Activated CD4-positive, alpha-beta T cell treated with anti-CD3 and anti-CD28 coated beads, Interleukin-2, amount 50 U/mL, for 4 hours (primary cell): Measurements from ENCODE around the gene CCDC92B.
"Not testable (repeated sequence)": the region's sequence is repeated elsewhere in the genome, so short reads cannot be mapped to it uniquely, and the experiment has no call there.

Experiments used
- DNase-seq, 2 experiments: peaks; one replicate each; pipeline ENCODE4 v3.0.0-alpha.2; 2020

The CCDC92B gene

DNA sequence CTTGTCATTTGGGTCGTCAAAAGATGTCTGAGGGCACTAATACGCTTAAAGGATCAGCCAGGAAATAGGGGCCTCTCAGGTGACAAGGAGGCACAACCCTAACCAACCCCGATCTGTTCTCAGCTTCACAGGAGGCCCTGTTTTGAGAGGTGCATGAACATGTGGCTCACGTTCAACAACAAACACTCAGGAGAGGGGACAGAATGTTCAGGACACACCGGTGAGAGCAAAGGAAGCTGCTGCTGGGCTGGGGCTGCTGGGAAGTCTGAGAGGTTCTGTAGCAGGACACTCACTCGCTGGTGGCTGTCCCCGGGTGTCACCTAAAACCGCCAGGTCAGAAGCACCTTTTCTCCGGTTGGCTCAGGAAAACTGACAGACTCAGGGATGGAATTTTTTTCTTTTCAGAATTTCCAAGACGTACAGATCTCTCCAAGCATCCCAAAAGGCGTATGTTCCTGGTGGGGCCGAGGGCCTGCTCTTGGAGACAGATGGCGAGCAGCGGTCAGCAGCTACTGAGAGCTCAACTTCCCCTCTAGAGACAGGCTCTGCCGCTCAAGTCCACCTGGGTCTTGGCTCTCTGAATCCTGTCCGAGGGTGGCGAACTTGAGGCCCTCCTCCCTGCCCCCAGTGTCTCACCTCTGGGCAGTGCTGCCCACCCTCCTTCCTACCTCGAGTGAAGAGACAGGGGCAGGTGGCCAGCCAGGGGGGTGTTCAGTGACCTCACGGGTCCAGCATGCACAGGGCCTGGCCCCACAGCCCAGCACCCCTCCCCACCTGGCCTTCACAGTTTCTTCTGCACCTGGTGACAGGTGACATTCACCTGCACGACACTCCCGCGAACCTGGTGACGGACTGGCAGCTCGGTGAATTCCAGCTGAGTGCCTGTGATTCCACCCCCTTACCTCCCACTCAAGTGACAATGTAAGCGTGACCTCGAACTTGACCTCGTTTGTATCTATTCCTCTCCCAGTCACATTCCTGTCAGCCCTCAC lies 60.8 kb downstream of the CCDC92B start:
- no peak for DNase-seq

DNA sequence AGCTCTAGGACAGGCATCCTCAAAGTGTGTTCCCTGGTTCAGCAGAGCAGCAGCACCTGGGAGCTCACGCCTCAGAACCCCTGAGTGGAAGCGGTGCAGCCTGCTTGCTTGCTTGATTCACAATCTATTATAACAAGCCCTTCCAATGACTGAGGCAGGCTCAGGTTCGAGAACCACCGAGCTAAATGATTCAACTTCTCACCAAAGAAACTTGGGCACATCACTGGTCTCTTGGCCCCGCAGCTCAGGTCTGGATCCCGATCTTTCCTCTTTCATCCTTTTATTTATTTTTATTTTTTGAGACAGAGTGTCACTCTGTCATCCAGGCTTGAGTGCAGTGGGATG lies 62.4 kb downstream of the CCDC92B start:
- DNase-seq, result no peak

DNA sequence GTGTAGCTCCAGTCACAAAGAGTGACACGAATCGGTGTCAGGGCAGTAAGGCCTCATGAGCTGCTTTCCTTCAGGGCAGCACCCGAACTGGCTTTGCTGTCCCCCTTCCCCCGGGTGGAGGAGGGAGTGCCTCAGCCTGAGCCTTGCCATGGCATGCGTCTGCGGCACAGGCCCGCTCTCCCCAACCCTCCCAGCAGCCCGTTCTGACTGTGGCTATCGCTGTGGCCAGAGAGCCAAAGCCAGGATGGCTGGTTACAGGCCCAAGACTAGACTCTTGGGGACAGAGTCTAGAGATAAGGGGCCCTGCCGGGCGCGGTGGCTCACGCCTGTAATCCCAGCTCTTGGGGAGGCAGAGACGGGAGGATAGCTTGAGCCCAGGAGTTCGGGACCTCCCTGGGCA lies 63.8 kb downstream of the CCDC92B start:
- DNase-seq, result no peak

DNA sequence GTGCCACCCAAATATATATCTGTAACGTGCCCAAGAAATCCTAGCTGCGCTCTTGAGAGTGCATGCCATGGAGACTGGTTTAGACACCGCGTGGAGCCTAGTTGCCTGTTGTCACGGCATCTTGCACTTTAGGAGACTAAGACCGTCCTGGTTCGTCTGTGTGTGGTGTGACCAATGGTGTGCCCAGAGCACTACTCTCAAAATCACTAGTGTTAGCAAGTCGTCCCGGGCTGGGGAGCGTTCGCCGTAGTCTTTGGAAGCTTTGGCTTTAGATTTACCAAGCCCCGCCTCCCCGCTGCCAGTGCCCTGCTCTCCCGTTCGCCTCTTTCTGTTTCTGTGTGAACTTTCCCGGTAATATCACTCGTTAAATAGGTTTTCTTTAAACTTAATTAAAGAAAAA lies 64.9 kb downstream of the CCDC92B start:
- no peak for DNase-seq

DNA sequence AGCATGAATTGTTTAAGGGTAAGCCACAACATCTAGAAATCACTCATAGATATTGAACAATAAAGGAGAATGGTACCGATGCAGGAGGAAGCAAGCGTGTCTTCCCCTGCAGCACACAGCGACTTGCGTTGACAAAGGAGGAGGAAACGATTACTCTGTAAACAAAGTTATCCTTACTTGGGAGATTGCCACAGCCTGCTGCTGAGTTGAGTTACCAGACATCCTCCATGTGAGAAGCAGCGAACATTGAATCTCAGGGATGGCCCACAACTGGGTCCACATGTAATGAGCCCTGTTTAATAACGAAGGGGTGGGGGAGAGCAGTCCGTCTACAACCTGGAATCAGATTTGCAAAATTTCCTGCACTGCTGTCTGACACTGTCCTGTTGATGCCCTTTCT lies 65.5 kb downstream of the CCDC92B start:
- no peak for DNase-seq

DNA sequence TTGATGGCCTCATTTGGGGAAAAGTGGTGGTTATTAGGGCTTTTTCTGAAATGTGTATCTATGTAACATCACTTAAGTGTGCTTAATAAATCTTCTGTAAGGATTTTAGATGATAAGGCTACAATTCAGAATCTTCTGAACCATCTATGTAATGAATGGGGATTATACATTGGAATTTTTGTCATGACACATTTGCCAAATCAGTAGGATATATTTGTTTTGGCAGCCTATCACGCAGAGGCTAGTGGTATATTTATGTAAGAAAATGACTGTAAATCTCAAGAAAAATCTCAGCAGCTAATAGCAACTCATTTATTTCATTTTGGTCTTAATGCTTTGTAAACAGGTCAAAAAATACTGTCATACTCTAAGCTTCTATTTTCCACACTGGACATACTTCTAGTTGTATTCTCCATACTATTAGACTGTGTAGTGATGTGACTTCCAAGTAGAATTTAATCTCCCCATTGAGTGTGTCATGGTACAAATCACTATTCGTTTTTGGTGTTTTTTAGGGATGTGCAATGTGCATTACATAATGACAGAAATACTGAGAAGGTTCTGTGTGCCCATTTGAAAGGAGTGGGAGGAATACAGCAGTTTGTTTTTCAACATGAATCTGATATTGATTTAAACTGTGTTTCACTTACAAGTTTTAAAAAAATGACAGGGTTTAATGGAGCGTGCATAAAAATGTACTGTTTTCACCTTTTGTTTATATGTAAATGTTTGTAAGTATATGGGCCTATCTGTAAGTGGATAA lies 67.1 kb downstream of the CCDC92B start:
- no peak for DNase-seq

DNA sequence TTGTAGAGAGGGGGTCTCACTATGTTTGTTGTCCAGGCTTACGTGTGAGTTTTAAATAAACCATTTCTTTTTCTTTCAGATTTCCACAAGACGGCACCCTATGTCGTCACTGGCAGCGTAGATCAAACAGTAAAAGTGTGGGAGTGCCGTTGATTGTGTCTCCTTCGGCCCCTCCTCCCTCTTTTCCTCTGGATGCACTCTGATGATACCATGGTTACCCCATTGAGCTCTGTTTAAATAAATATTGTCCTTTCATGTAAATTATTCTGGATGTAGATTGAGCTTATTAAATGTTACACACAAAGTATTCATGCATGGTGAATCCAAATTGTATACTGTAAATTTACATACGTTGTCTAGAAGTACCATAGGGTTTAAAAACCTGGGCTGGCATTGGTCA lies 67.8 kb downstream of the CCDC92B start:
- no peak for DNase-seq

DNA sequence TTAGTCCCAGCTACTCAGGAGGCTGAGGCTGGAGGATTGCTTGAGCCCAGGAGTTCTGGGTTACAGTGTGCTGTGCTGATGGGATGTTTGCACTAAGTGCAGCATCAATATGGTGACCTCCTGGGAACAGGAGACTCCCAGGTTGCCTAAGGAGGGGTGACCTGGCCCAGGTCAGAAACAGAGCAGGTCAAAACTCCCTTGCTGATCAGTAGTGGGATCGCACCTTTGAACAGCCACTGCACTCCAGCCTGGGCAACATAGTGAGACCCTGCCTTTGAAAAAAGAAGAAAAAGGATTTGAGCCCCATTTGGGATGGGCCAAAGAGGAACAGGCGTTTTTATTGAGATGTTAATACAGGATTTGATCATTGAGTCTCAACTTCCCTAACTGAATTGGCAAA lies 68.5 kb downstream of the CCDC92B start:
- DNase-seq, result no peak

DNA sequence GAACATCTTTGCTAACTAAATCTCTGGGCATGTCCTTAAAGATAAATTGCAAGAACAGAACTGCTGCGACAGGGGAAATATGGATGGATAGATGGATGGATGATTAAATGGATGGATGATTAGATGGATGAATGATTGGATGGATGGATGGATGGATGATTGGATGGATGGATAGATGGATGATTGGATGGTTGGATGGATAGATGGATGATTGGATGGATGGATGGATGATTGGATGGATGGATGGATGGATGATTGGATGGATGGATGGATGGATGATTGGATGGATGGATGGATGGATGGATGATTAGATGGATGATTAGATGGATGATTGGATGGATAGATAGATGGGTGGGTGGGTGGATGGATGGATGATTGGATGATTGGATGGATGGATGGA lies 70.2 kb downstream of the CCDC92B start:
- not testable (repeated sequence) for DNase-seq
